Activated CD8-positive, alpha-beta T cell treated with anti-CD3 and anti-CD28 coated beads for 36 hours (primary cell): ENCODE measurements around the gene ASTN2. TPM values are rescaled to one million over a fixed set of nuclear protein-coding genes. Genes with fewer than 3 reads are reported as not detected.

Experiments
- ATAC-seq: fragments of 200-7000 bp; cut with Tn5 transposase; one replicate; pipeline ENCODE4 v1.10.0; 2021; ENCODE audit warnings: mild to moderate bottlenecking, moderate library complexity
- CTCF ChIA-PET: fragments of 350-600 bp; sonication (Branson Sonifier 250); formaldehyde crosslinking; loops from one replicate; lab custom pipeline; 2021; ENCODE audit warnings: antibody characterized with exemption; lab: Charles Lee
- POLR2A ChIA-PET: fragments of 350-600 bp; sonication (Branson Sonifier 250); formaldehyde crosslinking; loops from one replicate; lab custom pipeline; 2021; ENCODE audit warnings: antibody characterized with exemption; lab: Charles Lee
- DNase-seq: peaks from one replicate; pipeline ENCODE4 v3.0.0-alpha.2; 2020
- H3K27ac Mint-ChIP-seq: one replicate; pipeline ENCODE4 v1.8.0; 2021; ENCODE audit warnings: mild to moderate bottlenecking, mixed read lengths
- H3K27me3 Mint-ChIP-seq: one replicate; pipeline ENCODE4 v1.8.0; 2021; ENCODE audit warnings: mixed read lengths
- H3K36me3 Mint-ChIP-seq: one replicate; pipeline ENCODE4 v1.8.0; 2021; ENCODE audit warnings: low read depth, mixed read lengths
- H3K4me1 Mint-ChIP-seq: one replicate; pipeline ENCODE4 v1.8.0; 2021; ENCODE audit warnings: low read depth, mixed read lengths
- H3K4me3 Mint-ChIP-seq: one replicate; pipeline ENCODE4 v1.8.0; 2021; ENCODE audit warnings: mild to moderate bottlenecking, moderate library complexity, mixed read lengths
- H3K9me3 Mint-ChIP-seq: one replicate; pipeline ENCODE4 v1.8.0; 2021; ENCODE audit warnings: mixed read lengths
- intact Hi-C: fragments of 100-400 bp; cut with micrococcal nuclease; formaldehyde crosslinking; loops from one replicate; pipeline ENCODE4 v1.10.0; 2022
- total RNA-seq, 2 experiments: library from RNA; stranded (reverse); gene quantifications; one replicate each; pipeline ENCODE4 v1.2.3, GENCODE V29; 2021
- TF ChIP-seq, protein P1 (sequence below): fragments of 200-600 bp; IDR thresholded peaks from one replicate; pipeline ENCODE4 v1.8.0; 2022; ENCODE audit warnings: antibody characterized with exemption, mild to moderate bottlenecking

ASTN2 gene
- total RNA-seq, 2 experiments from 2014 or later = 5.2 to 5.7 TPM

DNA sequence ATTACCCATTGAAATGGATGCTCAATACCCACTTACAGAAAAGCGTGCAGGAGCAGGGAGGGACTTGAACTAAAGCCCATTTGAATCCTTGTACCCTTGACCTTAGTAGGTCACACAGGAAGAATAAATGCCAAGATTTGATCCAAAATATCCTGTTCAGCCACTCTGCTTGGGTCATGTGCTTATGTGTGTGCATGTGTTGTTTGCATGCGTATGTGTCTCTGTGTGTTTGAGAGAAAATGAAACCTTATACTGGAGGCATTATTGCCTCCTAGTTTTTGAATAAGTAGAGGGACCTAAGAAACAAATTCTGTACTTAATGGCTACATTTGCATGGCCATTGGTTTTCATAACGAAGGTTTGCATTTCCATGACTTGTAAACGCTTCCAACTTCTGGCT is 791.1 kb downstream of the ASTN2 start:
- H3K27me3 Mint-ChIP-seq = no peaks in the 10 kb centered on the region
- DNase-seq = no peak
- CTCF ChIA-PET = no interaction called here

DNA sequence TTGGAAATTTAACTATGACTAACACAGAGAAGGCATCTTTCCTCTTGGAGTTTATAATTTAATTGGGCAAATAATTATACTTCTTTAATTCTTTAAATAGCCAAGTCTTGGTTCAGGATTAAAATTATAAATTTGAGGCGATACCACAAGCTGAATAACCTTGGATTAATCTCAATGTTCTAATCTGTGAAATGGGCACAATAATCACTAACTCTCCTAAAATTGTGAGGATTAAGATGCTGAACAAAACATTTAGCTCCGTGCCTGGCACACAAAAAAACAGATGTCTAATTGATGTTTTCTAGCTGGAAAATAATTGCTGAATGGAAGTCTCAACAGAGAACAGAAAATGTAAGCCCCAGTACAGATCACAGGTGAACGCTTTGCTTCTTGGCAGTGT is 797.5 kb downstream of the ASTN2 start:
- TF ChIP-seq, protein P1, sequence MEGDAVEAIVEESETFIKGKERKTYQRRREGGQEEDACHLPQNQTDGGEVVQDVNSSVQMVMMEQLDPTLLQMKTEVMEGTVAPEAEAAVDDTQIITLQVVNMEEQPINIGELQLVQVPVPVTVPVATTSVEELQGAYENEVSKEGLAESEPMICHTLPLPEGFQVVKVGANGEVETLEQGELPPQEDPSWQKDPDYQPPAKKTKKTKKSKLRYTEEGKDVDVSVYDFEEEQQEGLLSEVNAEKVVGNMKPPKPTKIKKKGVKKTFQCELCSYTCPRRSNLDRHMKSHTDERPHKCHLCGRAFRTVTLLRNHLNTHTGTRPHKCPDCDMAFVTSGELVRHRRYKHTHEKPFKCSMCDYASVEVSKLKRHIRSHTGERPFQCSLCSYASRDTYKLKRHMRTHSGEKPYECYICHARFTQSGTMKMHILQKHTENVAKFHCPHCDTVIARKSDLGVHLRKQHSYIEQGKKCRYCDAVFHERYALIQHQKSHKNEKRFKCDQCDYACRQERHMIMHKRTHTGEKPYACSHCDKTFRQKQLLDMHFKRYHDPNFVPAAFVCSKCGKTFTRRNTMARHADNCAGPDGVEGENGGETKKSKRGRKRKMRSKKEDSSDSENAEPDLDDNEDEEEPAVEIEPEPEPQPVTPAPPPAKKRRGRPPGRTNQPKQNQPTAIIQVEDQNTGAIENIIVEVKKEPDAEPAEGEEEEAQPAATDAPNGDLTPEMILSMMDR = no peak
- Mint-ChIP-seq H3K27me3 (no peaks in the 10 kb centered on the region), H3K9me3 (peaks cover 5% of the 10 kb centered on the region), H3K27ac (no peak overlapping the region), H3K4me3 (no peak overlapping the region), H3K4me1 (no peaks in the 10 kb centered on the region), H3K36me3 (peaks cover 37% of the 10 kb centered on the region)
- ATAC-seq (no peak), DNase-seq (no peak)
- CTCF ChIA-PET = no interaction called here
- intact Hi-C loops = no loop called here
- POLR2A ChIA-PET = no interaction called here

More for the DNA sequence above, 791.1 kb downstream of the ASTN2 start:
- Mint-ChIP-seq H3K36me3 (peaks cover 5% of the 10 kb centered on the region), H3K4me3 (no peak overlapping the region), H3K27ac (no peak overlapping the region), H3K9me3 (no peaks in the 10 kb centered on the region), H3K4me1 (no peaks in the 10 kb centered on the region)
- TF ChIP-seq, protein P1 = no peak
- intact Hi-C loops = no loop called here
- POLR2A ChIA-PET = no interaction called here
- ATAC-seq = no peak

DNA sequence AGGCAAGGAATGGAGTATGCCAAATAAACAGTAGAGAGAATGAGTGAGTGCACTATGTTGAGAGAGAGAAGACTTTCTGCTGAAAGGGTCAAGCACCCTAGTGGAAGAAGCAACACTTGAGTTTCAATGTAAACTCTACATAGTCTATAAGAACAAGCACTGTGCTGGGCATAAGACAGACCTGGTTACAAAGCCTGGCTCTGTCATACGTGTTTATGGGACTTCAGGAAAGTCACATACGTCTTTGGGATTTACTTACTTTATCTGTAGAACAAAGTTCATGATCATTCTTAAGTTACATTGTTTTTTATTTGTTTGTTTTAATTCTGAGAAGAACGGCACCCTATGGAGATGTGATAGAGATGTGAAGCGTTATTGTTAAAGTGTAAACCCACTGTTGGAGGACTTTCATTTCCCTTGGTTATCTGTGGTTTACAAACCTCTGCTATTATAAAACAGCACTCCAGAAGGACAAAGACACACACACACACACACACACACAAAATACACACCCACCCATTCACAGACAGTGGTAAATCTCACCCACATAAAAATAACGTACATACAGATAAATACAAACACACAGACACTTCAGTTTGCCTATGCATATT is 798.4 kb downstream of the ASTN2 start:
- DNase-seq (no peak), ATAC-seq (no peak)
- Mint-ChIP-seq H3K27me3 (no peaks in the 10 kb centered on the region), H3K4me3 (no peak overlapping the region), H3K36me3 (peaks cover 42% of the 10 kb centered on the region), H3K27ac (no peak overlapping the region), H3K4me1 (no peaks in the 10 kb centered on the region), H3K9me3 (peaks cover 5% of the 10 kb centered on the region)
- ChIA-PET POLR2A (no interaction called here), CTCF (no interaction called here)
- TF ChIP-seq, protein P1 = no peak
- intact Hi-C loops = no loop called here

DNA sequence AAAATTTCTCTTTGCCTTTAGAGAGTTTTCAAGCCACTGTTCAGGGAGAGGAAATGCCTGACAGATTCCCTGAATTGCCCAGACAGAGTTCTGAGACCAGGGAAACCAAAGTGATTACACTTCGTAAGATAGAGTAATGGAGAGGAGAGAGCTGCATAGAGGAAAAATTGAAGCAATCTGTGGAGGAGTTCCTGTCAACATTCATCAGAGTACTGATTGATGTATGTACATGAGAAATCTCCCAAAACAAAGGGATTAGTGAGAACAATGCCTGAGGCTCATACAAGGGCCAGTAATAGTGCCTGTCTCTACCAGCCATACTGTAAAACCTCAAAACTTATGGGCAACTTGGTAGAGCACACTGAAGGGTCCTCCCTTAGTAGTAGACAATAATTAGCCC is 806.8 kb downstream of the ASTN2 start:
- Mint-ChIP-seq H3K36me3 (peaks cover 34% of the 10 kb centered on the region), H3K9me3 (peaks cover 5% of the 10 kb centered on the region), H3K27ac (no peak overlapping the region), H3K27me3 (no peaks in the 10 kb centered on the region), H3K4me1 (no peaks in the 10 kb centered on the region), H3K4me3 (no peak overlapping the region)
- ATAC-seq (no peak), DNase-seq (no peak)
- intact Hi-C loops = no loop called here
- POLR2A ChIA-PET = no interaction called here
- CTCF ChIA-PET = no interaction called here
- TF ChIP-seq, protein P1 = no peak

DNA sequence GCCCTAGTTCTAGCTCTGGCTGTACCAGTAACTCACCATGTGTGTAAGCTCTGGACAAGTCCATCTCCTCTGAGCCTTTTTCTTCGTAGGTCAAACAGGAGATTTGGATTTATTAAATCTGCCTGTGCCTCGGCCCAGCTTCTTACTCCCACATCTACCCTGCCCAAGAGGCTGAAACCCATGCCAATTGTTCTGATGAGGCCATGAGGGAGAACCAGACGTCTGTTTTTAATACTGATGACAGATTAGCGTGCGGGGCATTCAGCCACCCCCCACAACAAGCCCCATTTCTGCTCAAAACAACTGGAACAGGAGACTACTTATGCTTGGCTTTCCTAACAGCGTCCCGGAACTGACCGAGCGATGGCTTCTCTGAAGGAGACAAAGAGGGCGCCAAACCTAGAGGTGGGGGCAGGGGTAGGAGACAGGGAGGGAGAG is 808.9 kb downstream of the ASTN2 start:
- intact Hi-C loops = no loop called here
- Mint-ChIP-seq H3K4me3 (no peak overlapping the region), H3K36me3 (peaks cover 22% of the 10 kb centered on the region), H3K4me1 (no peaks in the 10 kb centered on the region), H3K27me3 (no peaks in the 10 kb centered on the region), H3K9me3 (no peaks in the 10 kb centered on the region), H3K27ac (no peak overlapping the region)
- POLR2A ChIA-PET = no interaction called here
- CTCF ChIA-PET = no interaction called here
- TF ChIP-seq, protein P1 = no peak
- DNase-seq = no peak
- no peak for ATAC-seq
